K562 (cell line): ENCODE results near the gene YBX2. TPM values are rescaled to one million over a fixed set of nuclear protein-coding genes. Genes with fewer than 3 reads are reported as not detected.

Source experiments
- ATAC-seq: fragments of 200-7000 bp; cut with Tn5 transposase; 3 replicates; pipeline ENCODE4 v1.9.1; 2020; ENCODE audit warnings: moderate library complexity
- BruUV-seq: library from RNA; stranded (reverse); fragments of 400-500 nt; replicated peaks from 2 replicates; lab custom pipeline; 2021; lab: Mats Ljungman, UMichigan
- CTCF ChIA-PET: fragments of 300-600 bp; formaldehyde crosslinking; extraction: SDS; loops from one replicate; lab custom pipeline; 2021; ENCODE audit warnings: low intra/inter-chr PET ratio; lab: Yijun Ruan, JAX
- POLR2A ChIA-PET: fragments of 300-600, 350-650 bp; sonication (Branson Sonifier 250); formaldehyde crosslinking; extraction: SDS; loops from one replicate; lab custom pipeline; 2021; ENCODE audit warnings: antibody characterized with exemption, inconsistent platforms; lab: Yijun Ruan, JAX
- DNase-seq, 4 experiments: peaks; one replicate each; pipeline versions ENCODE4 v3.0.0 to v3.0.0-alpha.2; 2011 to 2018; ENCODE audit warnings: low spot score in 3 of 4, mixed read lengths in 3 of 4; ENCODE audit errors: extremely low read depth in 1 of 4
- FAIRE-seq: peaks from 2 replicates; lab custom pipeline; 2011; peaks lifted over from hg19 to GRCh38; lab: Jason Lieb, UNC
- H2AFZ ChIP-seq: 2 replicates; pipeline ENCODE4 v1.6.0; 2011; ENCODE audit warnings: low read depth, low read length, control low read depth, inconsistent platforms
- H3K27ac ChIP-seq: fragments of 200-600 bp; 3 replicates; pipeline ENCODE4 v1.8.0; 2011; ENCODE audit warnings: low read depth, mild to moderate bottlenecking, control low read depth, inconsistent platforms, low read length, moderate library complexity, mixed read lengths; ENCODE audit errors: extremely low read depth
- H3K27me3 ChIP-seq, 2 experiments: fragments of 300-600 bp in 1 of 2; 2 replicates in 1 of 2; 3 replicates in 1 of 2; pipeline versions ENCODE4 v1.6.0 to v1.8.0; 2011; ENCODE audit warnings: inconsistent platforms in 2 of 2, low read length in 2 of 2, mild to moderate bottlenecking in 1 of 2, mixed read lengths in 1 of 2, moderate library complexity in 1 of 2; ENCODE audit not compliant: control insufficient read depth in 2 of 2, insufficient read depth in 2 of 2
- H3K36me3 ChIP-seq: fragments of 300-600 bp; 3 replicates; pipeline ENCODE4 v1.8.0; 2011; ENCODE audit warnings: mild to moderate bottlenecking, low read length, inconsistent platforms; ENCODE audit not compliant: control insufficient read depth, insufficient read depth
- H3K4me1 ChIP-seq, 2 experiments: fragments of 200-600 bp in 1 of 2; replicated peaks in 1 of 2; 2 replicates in 1 of 2; 3 replicates in 1 of 2; pipeline versions ENCODE4 v1.5.1 to v1.8.0; 2011; ENCODE audit warnings: inconsistent platforms in 2 of 2, low read length in 2 of 2, mild to moderate bottlenecking in 1 of 2, mixed read lengths in 1 of 2, moderate library complexity in 1 of 2; ENCODE audit not compliant: control insufficient read depth in 2 of 2, insufficient read depth in 2 of 2
- H3K4me2 ChIP-seq: 2 replicates; pipeline ENCODE4 v1.6.1; 2011; ENCODE audit warnings: low read length, control low read depth, inconsistent platforms, mixed read lengths; ENCODE audit not compliant: insufficient read depth
- H3K4me3 ChIP-seq: fragments of 200-600 bp; sonication (generic), shearing (Covaris generic); 2 replicates; pipeline ENCODE4 v1.5.1; 2016; ENCODE audit warnings: control low read depth, inconsistent platforms
- H3K79me2 ChIP-seq: fragments of 200-600 bp; 3 replicates; pipeline ENCODE4 v1.8.0; 2011; ENCODE audit warnings: low read length, inconsistent platforms; ENCODE audit not compliant: control insufficient read depth, insufficient read depth
- H3K9ac ChIP-seq, 2 experiments: 2 replicates each; pipeline versions ENCODE4 v1.6.0 to v1.6.1; 2011; ENCODE audit warnings: low read depth in 2 of 2, low read length in 2 of 2, control low read depth in 1 of 2, inconsistent platforms in 1 of 2, mild to moderate bottlenecking in 1 of 2, mixed read lengths in 1 of 2; ENCODE audit not compliant: insufficient read depth in 1 of 2
- H3K9me1 ChIP-seq: one replicate; pipeline ENCODE4 v1.6.0; 2011; ENCODE audit warnings: inconsistent platforms, mild to moderate bottlenecking, low read length, moderate library complexity; ENCODE audit not compliant: control insufficient read depth, insufficient read depth
- H3K9me3 ChIP-seq: replicated peaks from 2 replicates; pipeline ENCODE4 v1.5.1; 2011; ENCODE audit warnings: low read depth, low read length, inconsistent platforms; ENCODE audit not compliant: control insufficient read depth, insufficient read depth
- H4K20me1 ChIP-seq: replicated peaks from 2 replicates; pipeline ENCODE4 v1.6.1; 2011; ENCODE audit warnings: low read length, inconsistent platforms, mixed read lengths; ENCODE audit not compliant: control insufficient read depth, insufficient read depth
- ARNT ChIP-seq, 2 experiments: fragments of 450-650 bp; IDR thresholded peaks; 2 replicates each; pipeline ENCODE4 v1.6.1; 2016; ENCODE audit warnings: mild to moderate bottlenecking in 1 of 2
- BRD9 ChIP-seq: fragments of 450-650 bp; IDR thresholded peaks from 2 replicates; pipeline ENCODE4 v1.6.1; 2018; ENCODE audit warnings: low read depth; ENCODE audit not compliant: partially characterized antibody
- CBFB ChIP-seq: sonication (generic); formaldehyde crosslinking; IDR thresholded peaks from 2 replicates; pipeline ENCODE4 v1.4.0; 2020; ENCODE audit warnings: mild to moderate bottlenecking, missing genetic modification reagents
- CHCHD3 ChIP-seq: fragments of 250-450 bp; sonication (Bioruptor Pico); IDR thresholded peaks from 2 replicates; pipeline ENCODE4 v2.1.2; 2022; ENCODE audit warnings: mild to moderate bottlenecking
- HCFC1 ChIP-seq: IDR thresholded peaks from 2 replicates; pipeline ENCODE4 v1.6.1; 2012; ENCODE audit warnings: low read depth, low read length, improper control_type of control experiment
- MAFK ChIP-seq: IDR thresholded peaks from 2 replicates; pipeline ENCODE4 v1.6.1; 2011; ENCODE audit warnings: low read length, improper control_type of control experiment
- SIRT6 ChIP-seq: IDR thresholded peaks from one replicate; pipeline ENCODE4 v1.6.1; 2012; ENCODE audit warnings: low read depth, mild to moderate bottlenecking, control low read depth, inconsistent platforms, low read length, moderate library complexity
- SNRNP70 ChIP-seq: fragments of 200-400 bp; formaldehyde crosslinking; optimal IDR thresholded peaks from 2 replicates; pipeline ENCODE3; 2017; ENCODE audit warnings: low read depth, low read length
- ZFP30 ChIP-seq: fragments of 250-450 bp; sonication (Bioruptor Pico); IDR thresholded peaks from 2 replicates; pipeline ENCODE4 v1.8.0; 2022; ENCODE audit warnings: moderate library complexity, mild to moderate bottlenecking, inconsistent platforms, borderline replicate concordance
- ZNF699 ChIP-seq: fragments of 250-450 bp; sonication (Bioruptor Pico); IDR thresholded peaks from 2 replicates; pipeline ENCODE4 v1.8.0; 2021; ENCODE audit warnings: mild to moderate bottlenecking, moderate library complexity; ENCODE audit not compliant: insufficient replicate concordance
- WGBS: fragments of 100-300 bp; shearing (Covaris generic); methylation state at CpG from one replicate; pipeline ENCODE4 v1.1.6; 2016; ENCODE audit warnings: low coverage, mixed read lengths; ENCODE audit not compliant: insufficient coverage; ENCODE audit errors: missing lambda C conversion rate; 5-methylcytosine and 5-hydroxymethylcytosine counted together
- in situ Hi-C: fragments of 300-500 bp; cut with MboI; formaldehyde crosslinking; loops from 4 replicates; pipeline ENCODE4 v1.15.0; 2018; ENCODE audit warnings: inconsistent platforms, mixed read lengths
- intact Hi-C: fragments of 100-400 bp; cut with micrococcal nuclease; formaldehyde crosslinking; loops from 2 replicates; pipeline ENCODE4 v1.14.2; 2022
- polyA plus RNA-seq, 8 experiments: library from polyadenylated mRNA; depleted of rRNA in 4 of 8; stranded (reverse) in 5 of 8; unstranded in 3 of 8; fragments of >200 nt; fragmentation: Nextera tagmentation in 2 of 8; fragmentation: Illumina TruSeq in 1 of 8; extraction: Ambion mirVana in 2 of 8; extraction: Trizol in 1 of 8; gene quantifications; 2 replicates each; pipeline versions ENCODE4 v1.2.1 to v1.2.3, GENCODE V29; 2011 to 2014; ENCODE audit warnings: inconsistent platforms in 1 of 8, missing spikeins in 1 of 8
- total RNA-seq, 7 experiments: library from RNA; depleted of rRNA in 6 of 7; stranded (reverse); fragments of >200 nt in 6 of 7; fragmentation: Illumina TruSeq in 2 of 7; extraction: Trizol in 2 of 7; gene quantifications; 2 replicates each; pipeline versions ENCODE4 v1.2.1 to v1.2.3, GENCODE V29; 2011 to 2021; ENCODE audit warnings: low replicate concordance in 1 of 7
- TF ChIP-seq, protein P1 (sequence below): fragments of 450-650 bp; formaldehyde crosslinking; IDR thresholded peaks from 2 replicates; pipeline ENCODE4 v1.4.0; 2020; ENCODE audit warnings: mild to moderate bottlenecking, moderate library complexity
- TF ChIP-seq, protein P2 (sequence below): sonication (generic); formaldehyde crosslinking; IDR thresholded peaks from 2 replicates; pipeline ENCODE4 v1.8.1; 2023; ENCODE audit warnings: mild to moderate bottlenecking, missing genetic modification reagents
- TF ChIP-seq, protein P3 (sequence below): fragments of 250-450 bp; sonication (Bioruptor Pico); IDR thresholded peaks from 2 replicates; pipeline ENCODE4 v1.8.0; 2021; ENCODE audit warnings: borderline replicate concordance, mild to moderate bottlenecking, moderate library complexity; ENCODE audit not compliant: poor library complexity, severe bottlenecking

YBX2 gene
- total and polyA plus RNA-seq, 9 of the 15 experiments (the other 6 are each of a cell fraction or from before 2014, with no cell fraction given): 0.03 to 0.59 (median 0.27) TPM; not detected in 6

- Histone ChIP-seq H4K20me1 (no peaks in the 10 kb centered on the region), H3K9me3 (no peaks in the 10 kb centered on the region), H3K27me3 (no peaks in the 10 kb centered on the region), H2AFZ (no peak overlapping the region), H3K4me3 (no peak overlapping the region), H3K4me2 (no peak overlapping the region), H3K4me1 (peaks cover 8 to 35% of the 10 kb centered on the region in 2 experiments; a peak in 4 of 5 replicates), H3K79me2 (no peaks in the 10 kb centered on the region), H3K9ac (no peak overlapping the region), H3K27ac (no peak overlapping the region), H3K9me1 (no peaks in the 10 kb centered on the region), H3K36me3 (peaks cover 52% of the 10 kb centered on the region; the same call in 2 of the 3 replicates)
- no TSS peak for BruUV-seq
- in situ Hi-C loops (no loop called here), intact Hi-C loops (no loop called here)
- ChIA-PET POLR2A (interaction anchor here (0.6 to 1.6 kb wide), 4 partner anchors 8 to 651 kb away, joined by 3 to 10 read pairs (median 4); partner anchors contain the start of genes CTDNEP1 and GABARAP), CTCF (no interaction called here)
- DNase-seq (no peak), ATAC-seq (no peak), FAIRE-seq (no peak)
- 91% methylated on average over 6 of the region's 6 CpGs for WGBS
- no peak for TF ChIP-seq HCFC1
- TF ChIP-seq CHCHD3 (CRISPR knock-in tag): no peak
- no peak for TF ChIP-seq SIRT6
- no peak for TF ChIP-seq ARNT (IDR thresholded peaks at IDR 0.05)
- no peak for TF ChIP-seq BRD9
- TF ChIP-seq MAFK: no peak
- TF ChIP-seq CBFB: no peak
- no peak for TF ChIP-seq ZFP30
- TF ChIP-seq, protein P1, sequence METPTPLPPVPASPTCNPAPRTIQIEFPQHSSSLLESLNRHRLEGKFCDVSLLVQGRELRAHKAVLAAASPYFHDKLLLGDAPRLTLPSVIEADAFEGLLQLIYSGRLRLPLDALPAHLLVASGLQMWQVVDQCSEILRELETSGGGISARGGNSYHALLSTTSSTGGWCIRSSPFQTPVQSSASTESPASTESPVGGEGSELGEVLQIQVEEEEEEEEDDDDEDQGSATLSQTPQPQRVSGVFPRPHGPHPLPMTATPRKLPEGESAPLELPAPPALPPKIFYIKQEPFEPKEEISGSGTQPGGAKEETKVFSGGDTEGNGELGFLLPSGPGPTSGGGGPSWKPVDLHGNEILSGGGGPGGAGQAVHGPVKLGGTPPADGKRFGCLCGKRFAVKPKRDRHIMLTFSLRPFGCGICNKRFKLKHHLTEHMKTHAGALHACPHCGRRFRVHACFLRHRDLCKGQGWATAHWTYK: no peak
- no peak for TF ChIP-seq SNRNP70
- TF ChIP-seq, protein P2, sequence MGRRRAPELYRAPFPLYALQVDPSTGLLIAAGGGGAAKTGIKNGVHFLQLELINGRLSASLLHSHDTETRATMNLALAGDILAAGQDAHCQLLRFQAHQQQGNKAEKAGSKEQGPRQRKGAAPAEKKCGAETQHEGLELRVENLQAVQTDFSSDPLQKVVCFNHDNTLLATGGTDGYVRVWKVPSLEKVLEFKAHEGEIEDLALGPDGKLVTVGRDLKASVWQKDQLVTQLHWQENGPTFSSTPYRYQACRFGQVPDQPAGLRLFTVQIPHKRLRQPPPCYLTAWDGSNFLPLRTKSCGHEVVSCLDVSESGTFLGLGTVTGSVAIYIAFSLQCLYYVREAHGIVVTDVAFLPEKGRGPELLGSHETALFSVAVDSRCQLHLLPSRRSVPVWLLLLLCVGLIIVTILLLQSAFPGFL (CRISPR knock-in tag): no peak
- no peak for TF ChIP-seq ZNF699 (CRISPR knock-in tag)
- TF ChIP-seq, protein P3, sequence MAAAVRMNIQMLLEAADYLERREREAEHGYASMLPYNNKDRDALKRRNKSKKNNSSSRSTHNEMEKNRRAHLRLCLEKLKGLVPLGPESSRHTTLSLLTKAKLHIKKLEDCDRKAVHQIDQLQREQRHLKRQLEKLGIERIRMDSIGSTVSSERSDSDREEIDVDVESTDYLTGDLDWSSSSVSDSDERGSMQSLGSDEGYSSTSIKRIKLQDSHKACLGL: no peak
These were observed 34.9 kb downstream of the YBX2 start for GRCh38 chr17:7259555-7259889.
